HepG2 (cell line): ENCODE measurements around the gene SLC5A10. TPM values are rescaled to one million over a fixed set of nuclear protein-coding genes. Genes with fewer than 3 reads are reported as not detected.

Experiments used
- ATRX ChIP-seq: sonication (generic); formaldehyde crosslinking; IDR thresholded peaks from 2 replicates; pipeline ENCODE4 v1.4.0; 2020; ENCODE audit warnings: missing genetic modification reagents, borderline replicate concordance
- CCDC6 ChIP-seq: sonication (generic); formaldehyde crosslinking; IDR thresholded peaks from 2 replicates; pipeline ENCODE4 v1.8.1; 2022; ENCODE audit warnings: mild to moderate bottlenecking, missing genetic modification reagents, moderate library complexity
- IKZF1 ChIP-seq: fragments of 450-650 bp; IDR thresholded peaks from 2 replicates; pipeline ENCODE4 v1.7.1; 2016
- KLF6 ChIP-seq: IDR thresholded peaks from 2 replicates; pipeline ENCODE4 v1.8.0; 2016; ENCODE audit warnings: missing biosample characterization, missing genetic modification reagents
- MAZ ChIP-seq, 2 experiments: sonication (generic) in 1 of 2; formaldehyde crosslinking in 1 of 2; IDR thresholded peaks; 2 replicates each; pipeline versions ENCODE4 v1.5.0 to v1.6.1; 2012 to 2020; ENCODE audit warnings: low read depth in 2 of 2, mild to moderate bottlenecking in 2 of 2, borderline replicate concordance in 1 of 2, improper control_type of control experiment in 1 of 2, low read length in 1 of 2, missing genetic modification reagents in 1 of 2, moderate library complexity in 1 of 2
- MEIS2 ChIP-seq: sonication (generic); formaldehyde crosslinking; IDR thresholded peaks from 2 replicates; pipeline ENCODE4 v1.9.0; 2021; ENCODE audit warnings: mild to moderate bottlenecking, missing genetic modification reagents
- NBN ChIP-seq: fragments of 450-650 bp; conservative IDR thresholded peaks from 2 replicates; pipeline ENCODE4 v1.6.1; 2017
- NCOA1 ChIP-seq: sonication (generic); formaldehyde crosslinking; IDR thresholded peaks from 2 replicates; pipeline ENCODE4 v1.9.0; 2021; ENCODE audit warnings: missing genetic modification reagents
- PHF5A ChIP-seq: IDR thresholded peaks from one replicate; pipeline ENCODE4 v1.6.1; 2018; ENCODE audit warnings: low read depth, missing genetic modification reagents; ENCODE audit not compliant: unreplicated experiment
- SRSF1 ChIP-seq: fragments of 200-400 bp; formaldehyde crosslinking; optimal IDR thresholded peaks from 2 replicates; pipeline ENCODE3; 2017; ENCODE audit warnings: mild to moderate bottlenecking, low read depth, low read length, moderate library complexity
- TARDBP ChIP-seq: sonication (generic); formaldehyde crosslinking; IDR thresholded peaks from 2 replicates; pipeline ENCODE4 v1.8.0; 2022; ENCODE audit warnings: mild to moderate bottlenecking, missing genetic modification reagents
- THAP9 ChIP-seq: sonication (generic); formaldehyde crosslinking; IDR thresholded peaks from 2 replicates; pipeline ENCODE4; 2020; ENCODE audit warnings: missing genetic modification reagents, mild to moderate bottlenecking, borderline replicate concordance
- ZNF253 ChIP-seq: sonication (generic); formaldehyde crosslinking; IDR thresholded peaks from 2 replicates; pipeline ENCODE4 v1.8.0; 2022; ENCODE audit warnings: mild to moderate bottlenecking, missing genetic modification reagents, borderline replicate concordance
- ZNF563 ChIP-seq: sonication (generic); formaldehyde crosslinking; IDR thresholded peaks from 2 replicates; pipeline ENCODE4 v1.8.0; 2022; ENCODE audit warnings: mild to moderate bottlenecking, moderate library complexity, missing genetic modification reagents
- ZNF572 ChIP-seq: sonication (generic); formaldehyde crosslinking; IDR thresholded peaks from 2 replicates; pipeline ENCODE4 v1.5.1; 2020; ENCODE audit warnings: mild to moderate bottlenecking, missing genetic modification reagents
- ZNF878 ChIP-seq: sonication (generic); formaldehyde crosslinking; IDR thresholded peaks from 2 replicates; pipeline ENCODE4 v1.8.1; 2023; ENCODE audit warnings: mild to moderate bottlenecking, missing genetic modification reagents, moderate library complexity
- ZNF891 ChIP-seq: sonication (generic); formaldehyde crosslinking; IDR thresholded peaks from 2 replicates; pipeline ENCODE4 v1.5.0; 2020; ENCODE audit warnings: mild to moderate bottlenecking, missing genetic modification reagents
- ZSCAN22 ChIP-seq: sonication (generic); formaldehyde crosslinking; IDR thresholded peaks from 2 replicates; pipeline ENCODE4 v1.4.0; 2020; ENCODE audit warnings: mild to moderate bottlenecking, missing genetic modification reagents
- ZSCAN9 ChIP-seq: IDR thresholded peaks from 2 replicates; pipeline ENCODE4 v1.6.1; 2016; ENCODE audit warnings: borderline replicate concordance
- polyA plus RNA-seq, 8 experiments: library from polyadenylated mRNA; depleted of rRNA in 3 of 8; stranded (reverse) in 7 of 8; unstranded in 1 of 8; fragments of >200 nt; fragmentation: Illumina TruSeq in 4 of 8; extraction: Trizol in 4 of 8; gene quantifications; 2 replicates each; pipeline versions ENCODE4 v1.2.1 to v1.2.3, GENCODE V29; 2011 to 2016; ENCODE audit warnings: low read depth in 4 of 8, missing spikeins in 1 of 8, mixed read lengths in 1 of 8; ENCODE audit not compliant: insufficient read depth in 1 of 8
- total RNA-seq, 5 experiments: library from RNA; depleted of rRNA; stranded (reverse); fragments of >200 nt; fragmentation: Illumina TruSeq; extraction: Trizol; gene quantifications; 2 replicates each; pipeline ENCODE4 v1.2.3, GENCODE V29; 2016; ENCODE audit warnings: low read depth in 1 of 5
- TF ChIP-seq, protein P1 (sequence below): sonication (generic); formaldehyde crosslinking; IDR thresholded peaks from 2 replicates; pipeline ENCODE4 v1.5.0; 2020; ENCODE audit warnings: missing genetic modification reagents
- TF ChIP-seq, protein P2 (sequence below): sonication (generic); formaldehyde crosslinking; IDR thresholded peaks from 2 replicates; pipeline ENCODE4 v1.5.0; 2020; ENCODE audit warnings: missing genetic modification reagents, mild to moderate bottlenecking, borderline replicate concordance
- TF ChIP-seq, protein P3 (sequence below): sonication (generic); formaldehyde crosslinking; IDR thresholded peaks from 2 replicates; pipeline ENCODE4 v1.4.0; 2020; ENCODE audit warnings: mild to moderate bottlenecking, missing genetic modification reagents

The SLC5A10 gene
- total and polyA plus RNA-seq, 2 of the 13 experiments (the other 11 are each of a cell fraction or from before 2014, with no cell fraction given) = 0.05 TPM; not detected in 1

DNA sequence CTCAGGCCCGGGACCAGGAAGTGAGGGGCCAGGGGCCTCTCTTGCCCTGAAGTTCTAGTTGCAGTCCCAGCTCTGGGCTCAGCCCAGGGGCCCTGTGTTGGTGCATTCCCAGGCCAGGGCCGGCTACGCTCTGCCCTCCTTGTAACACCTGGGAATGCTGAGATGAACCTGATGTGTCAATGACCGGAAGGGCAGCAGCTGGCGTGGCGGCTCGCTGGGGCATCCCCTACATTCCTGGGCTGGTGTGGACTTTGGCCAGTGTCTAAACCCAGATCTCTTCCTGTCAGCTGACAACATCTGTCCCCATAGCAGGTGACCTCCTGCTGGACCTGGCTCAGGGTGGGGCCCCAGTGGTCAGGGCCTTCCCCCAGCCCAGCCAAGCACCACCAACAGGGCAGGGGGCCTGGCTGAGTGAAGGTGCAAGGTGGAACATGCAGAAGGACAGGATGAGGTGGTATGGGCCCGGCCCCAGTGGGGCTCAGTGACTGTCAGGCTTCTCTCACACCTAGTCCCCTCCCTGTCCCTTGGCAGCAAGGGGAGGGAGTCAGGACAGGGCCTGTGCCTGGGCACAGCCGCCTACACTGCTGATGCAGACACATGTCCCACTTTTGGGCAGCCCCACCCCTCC, 36.7 kb downstream of the SLC5A10 start (continued):
- TF ChIP-seq, protein P1, sequence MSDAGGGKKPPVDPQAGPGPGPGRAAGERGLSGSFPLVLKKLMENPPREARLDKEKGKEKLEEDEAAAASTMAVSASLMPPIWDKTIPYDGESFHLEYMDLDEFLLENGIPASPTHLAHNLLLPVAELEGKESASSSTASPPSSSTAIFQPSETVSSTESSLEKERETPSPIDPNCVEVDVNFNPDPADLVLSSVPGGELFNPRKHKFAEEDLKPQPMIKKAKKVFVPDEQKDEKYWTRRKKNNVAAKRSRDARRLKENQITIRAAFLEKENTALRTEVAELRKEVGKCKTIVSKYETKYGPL (CRISPR knock-in tag) = no peak
- TF ChIP-seq ZNF563 (CRISPR knock-in tag) (no peak; the same call in 1 of the 2 replicates), ZNF253 (CRISPR knock-in tag) (no peak), ZSCAN22 (no peak), ATRX (CRISPR knock-in tag) (no peak), NCOA1 (CRISPR knock-in tag) (peak; percentile 97), ZNF572 (CRISPR knock-in tag) (0 out of 2 replicates have a peak, but pooled peaks have one; percentile 70), KLF6 (CRISPR knock-in tag) (peak; percentile 81), SRSF1 (peak; percentile 51), CCDC6 (CRISPR knock-in tag) (peak; percentile 87), NBN (no peak), ZSCAN9 (CRISPR knock-in tag) (peak; percentile 89), PHF5A (peak; percentile 96), TARDBP (CRISPR knock-in tag) (peak; percentile 100), MEIS2 (CRISPR knock-in tag) (peak; percentile 98), THAP9 (CRISPR knock-in tag) (peak; percentile 77; the same call in 1 of the 2 replicates), IKZF1 (no peak), ZNF878 (CRISPR knock-in tag) (no peak), MAZ (IDR thresholded peaks at IDR 0.05; ENCODE audit: borderline replicate concordance, low read depth, low read length) (no peak), MAZ (CRISPR knock-in tag; IDR thresholded peaks at IDR 0.05; ENCODE audit: low read depth) (peak; percentile 94), ZNF891 (CRISPR knock-in tag) (no peak)
- TF ChIP-seq, protein P2, sequence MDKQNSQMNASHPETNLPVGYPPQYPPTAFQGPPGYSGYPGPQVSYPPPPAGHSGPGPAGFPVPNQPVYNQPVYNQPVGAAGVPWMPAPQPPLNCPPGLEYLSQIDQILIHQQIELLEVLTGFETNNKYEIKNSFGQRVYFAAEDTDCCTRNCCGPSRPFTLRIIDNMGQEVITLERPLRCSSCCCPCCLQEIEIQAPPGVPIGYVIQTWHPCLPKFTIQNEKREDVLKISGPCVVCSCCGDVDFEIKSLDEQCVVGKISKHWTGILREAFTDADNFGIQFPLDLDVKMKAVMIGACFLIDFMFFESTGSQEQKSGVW (CRISPR knock-in tag) = no peak
- TF ChIP-seq, protein P3, sequence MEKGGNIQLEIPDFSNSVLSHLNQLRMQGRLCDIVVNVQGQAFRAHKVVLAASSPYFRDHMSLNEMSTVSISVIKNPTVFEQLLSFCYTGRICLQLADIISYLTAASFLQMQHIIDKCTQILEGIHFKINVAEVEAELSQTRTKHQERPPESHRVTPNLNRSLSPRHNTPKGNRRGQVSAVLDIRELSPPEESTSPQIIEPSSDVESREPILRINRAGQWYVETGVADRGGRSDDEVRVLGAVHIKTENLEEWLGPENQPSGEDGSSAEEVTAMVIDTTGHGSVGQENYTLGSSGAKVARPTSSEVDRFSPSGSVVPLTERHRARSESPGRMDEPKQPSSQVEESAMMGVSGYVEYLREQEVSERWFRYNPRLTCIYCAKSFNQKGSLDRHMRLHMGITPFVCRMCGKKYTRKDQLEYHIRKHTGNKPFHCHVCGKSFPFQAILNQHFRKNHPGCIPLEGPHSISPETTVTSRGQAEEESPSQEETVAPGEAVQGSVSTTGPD (CRISPR knock-in tag) = no peak; the same call in 1 of the 2 replicates
